Mesendoderm (in vitro differentiated cells): ENCODE data around the gene MAIP1. TPM values are rescaled to one million over a fixed set of nuclear protein-coding genes. Genes with fewer than 3 reads are reported as not detected.
A peak's percentile ranks its signal among the peaks of the same experiment; 100 is the strongest.

Experiments used
- DNase-seq: peaks from one replicate; pipeline ENCODE4 v3.0.0; 2013
- H2AK5ac ChIP-seq: 2 replicates; pipeline ENCODE4 v1.6.1; 2013; ENCODE audit warnings: low read length, inconsistent platforms
- H2BK120ac ChIP-seq: 2 replicates; pipeline ENCODE4 v1.6.1; 2013; ENCODE audit warnings: low read depth, mild to moderate bottlenecking, low read length, moderate library complexity, mixed read lengths
- H2BK15ac ChIP-seq: replicated peaks from 2 replicates; pipeline ENCODE4 v1.6.1; 2013; ENCODE audit warnings: low read depth, mild to moderate bottlenecking, moderate library complexity
- H2BK5ac ChIP-seq: 2 replicates; pipeline ENCODE4 v1.6.1; 2013; ENCODE audit warnings: low read length, inconsistent platforms
- H3K18ac ChIP-seq: 2 replicates; pipeline ENCODE4 v1.6.1; 2013; ENCODE audit warnings: mild to moderate bottlenecking, low read length, mixed read lengths
- H3K23ac ChIP-seq: one replicate; pipeline ENCODE4 v1.6.1; 2013; ENCODE audit warnings: low read length
- H3K27ac ChIP-seq: 2 replicates; pipeline ENCODE4 v1.5.1; 2013; ENCODE audit warnings: low read depth, mild to moderate bottlenecking, inconsistent platforms, low read length, moderate library complexity
- H3K27me3 ChIP-seq: 2 replicates; pipeline ENCODE4 v1.6.1; 2013; ENCODE audit warnings: low read length, control low read depth, mild to moderate bottlenecking, inconsistent platforms; ENCODE audit not compliant: insufficient read depth, poor library complexity
- H3K36me3 ChIP-seq: 2 replicates; pipeline ENCODE4 v1.6.1; 2013; ENCODE audit warnings: low read length, inconsistent platforms; ENCODE audit not compliant: control insufficient read depth, insufficient read depth
- H3K4ac ChIP-seq: one replicate; pipeline ENCODE4 v1.6.1; 2013; ENCODE audit warnings: low read depth, mild to moderate bottlenecking, low read length, moderate library complexity
- H3K4me1 ChIP-seq: 2 replicates; pipeline ENCODE4 v1.6.1; 2013; ENCODE audit warnings: low read depth, low read length, inconsistent platforms; ENCODE audit not compliant: control insufficient read depth
- H3K4me2 ChIP-seq: 2 replicates; pipeline ENCODE4 v1.6.1; 2013; ENCODE audit warnings: low read length
- H3K4me3 ChIP-seq: 2 replicates; pipeline ENCODE4 v1.5.1; 2013; ENCODE audit warnings: mild to moderate bottlenecking, low read length
- H3K56ac ChIP-seq: one replicate; pipeline ENCODE4 v1.6.1; 2013; ENCODE audit warnings: low read length
- H3K79me1 ChIP-seq: 2 replicates; pipeline ENCODE4 v1.6.1; 2013; ENCODE audit warnings: low read length, inconsistent platforms
- H3K79me2 ChIP-seq: 2 replicates; pipeline ENCODE4 v1.6.1; 2013; ENCODE audit warnings: mild to moderate bottlenecking, low read length; ENCODE audit not compliant: control insufficient read depth, insufficient read depth
- H3K9ac ChIP-seq: 2 replicates; pipeline ENCODE4 v1.6.1; 2013; ENCODE audit warnings: low read length, inconsistent platforms
- H4K5ac ChIP-seq: one replicate; pipeline ENCODE4 v1.6.1; 2013; ENCODE audit warnings: low read length
- H4K8ac ChIP-seq: one replicate; pipeline ENCODE4 v1.6.1; 2013; ENCODE audit warnings: low read depth, mild to moderate bottlenecking, control low read depth, low read length, moderate library complexity
- WGBS: extraction: QIAGEN DNeasy Blood & Tissue Kit; methylation state at CpG from one replicate; pipeline ENCODE4 v1.1.7; 2013; ENCODE audit warnings: low lambda C conversion rate, missing lambda C conversion rate; ENCODE audit not compliant: insufficient coverage; ENCODE audit errors: extremely low coverage; 5-methylcytosine and 5-hydroxymethylcytosine counted together
- polyA plus RNA-seq, 2 experiments: library from polyadenylated mRNA; stranded (reverse); fragments of 200-250 nt; gene quantifications; one replicate each; pipeline ENCODE4 v1.2.3, GENCODE V29; 2013

MAIP1 gene
- polyA plus RNA-seq (2013, experiment 1 of 2) = 24.8 TPM
- polyA plus RNA-seq (2013, experiment 2 of 2) = 24.9 TPM

DNA sequence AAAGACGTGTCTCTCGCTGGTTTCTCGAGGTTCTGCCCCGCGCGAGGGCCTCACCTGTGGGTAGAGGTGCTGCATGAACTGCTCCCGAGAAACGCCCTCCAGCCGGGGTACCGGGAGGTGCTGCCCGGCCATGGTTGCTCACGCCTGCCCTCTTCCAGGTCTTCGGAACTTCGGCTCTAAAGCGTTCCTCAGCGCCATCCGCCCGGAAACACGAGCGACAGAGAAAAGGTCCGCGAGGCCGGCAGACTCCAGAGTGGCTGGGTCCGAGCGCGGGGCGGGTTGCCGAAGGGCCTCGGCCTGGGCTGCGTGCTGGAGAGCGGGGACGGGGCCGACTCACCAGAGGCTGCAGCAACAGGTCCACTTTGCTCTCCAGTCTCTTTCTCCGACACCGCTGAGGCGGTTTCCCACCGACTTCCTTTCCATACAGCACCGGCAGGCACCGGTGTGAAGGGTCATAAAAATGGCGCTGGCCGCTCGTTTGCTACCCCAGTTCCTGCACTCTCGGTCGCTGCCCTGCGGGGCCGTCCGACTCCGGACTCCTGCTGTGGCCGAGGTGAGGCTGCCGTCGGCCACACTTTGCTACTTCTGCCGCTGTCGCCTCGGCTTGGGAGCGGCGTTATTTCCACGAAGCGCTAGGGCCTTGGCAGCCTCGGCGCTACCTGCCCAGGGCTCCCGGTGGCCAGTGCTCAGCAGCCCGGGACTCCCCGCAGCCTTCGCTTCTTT lies at the start of gene MAIP1, which contains the start of gene TYW5:
Gene MAIP1, plus strand, starts transcription at position 244 of the 723 bp plus-strand sequence. Its CDS starts 217 bp downstream, at position 461.
Gene TYW5, minus strand, starts transcription at position 153 of the 723 bp plus-strand sequence. Its CDS starts 21 bp downstream, at position 132.
- Histone ChIP-seq H3K27ac (peak within 1 kb of the TSS; percentile 97), H3K27me3 (no peaks in the 10 kb centered on the region), H3K4me3 (peak within 1 kb of the TSS; percentile 91), H3K23ac (no peak within 1 kb of the TSS), H2BK120ac (no peak within 1 kb of the TSS), H2BK15ac (no peak within 1 kb of the TSS), H3K56ac (peak within 1 kb of the TSS; percentile 99), H3K79me1 (peaks cover 8% of the 10 kb centered on the region), H4K5ac (peak within 1 kb of the TSS; percentile 90), H3K18ac (peak within 1 kb of the TSS; percentile 77), H3K79me2 (peaks cover 36% of the 10 kb centered on the region), H3K36me3 (no peaks in the 10 kb centered on the region), H3K4me2 (peak within 1 kb of the TSS; percentile 88), H3K4ac (peak within 1 kb of the TSS; percentile 89), H3K4me1 (no peaks in the 10 kb centered on the region), H4K8ac (peak within 1 kb of the TSS; percentile 42), H2AK5ac (no peak within 1 kb of the TSS), H2BK5ac (peak within 1 kb of the TSS; percentile 79), H3K9ac (peak within 1 kb of the TSS; percentile 96)
- WGBS = no CpG with 5 or more reads among the region's 64 CpGs
- peak; percentile 93 for DNase-seq

DNA sequence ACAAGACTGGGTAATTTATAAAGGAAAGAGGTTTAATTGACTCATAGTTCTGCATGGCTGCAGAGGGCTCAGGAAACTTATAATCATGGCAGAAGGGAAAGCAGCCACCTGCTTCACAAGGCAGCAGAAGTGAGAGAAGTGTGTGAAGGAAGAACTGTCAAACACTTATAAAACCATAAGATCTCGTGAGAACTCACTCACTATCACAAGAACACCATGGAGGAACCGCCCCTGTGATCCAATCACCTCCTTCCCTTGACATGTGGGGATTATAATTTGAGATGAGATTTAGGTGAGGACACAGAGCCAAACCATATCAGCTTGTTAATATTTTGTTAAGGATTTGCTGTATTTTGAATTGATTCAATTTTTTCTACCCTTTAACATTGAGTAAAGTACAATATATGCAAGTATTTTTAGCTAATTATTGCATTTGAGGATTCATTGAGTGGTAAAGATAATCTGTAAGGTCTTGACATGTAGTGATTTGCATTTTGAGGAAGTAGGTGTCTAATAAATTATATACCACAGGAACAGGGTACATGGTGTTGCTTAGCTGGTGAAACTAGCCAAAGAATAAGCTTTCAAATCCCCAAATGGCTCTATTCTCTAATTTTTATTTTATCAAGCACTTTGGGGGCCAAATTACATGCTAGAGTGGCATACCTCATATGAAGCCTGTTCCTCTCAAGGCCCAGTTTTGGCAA lies 48.2 kb upstream of the MAIP1 start:
- H3K4me3 ChIP-seq = no peak overlapping the region
- no peak overlapping the region for H3K4me2 ChIP-seq
- H2BK15ac ChIP-seq = no peak overlapping the region
- H3K27me3 ChIP-seq = no peaks in the 10 kb centered on the region
- H3K4me1 ChIP-seq = no peaks in the 10 kb centered on the region
- no peak overlapping the region for H3K27ac ChIP-seq
- H3K9ac ChIP-seq = no peak overlapping the region
- no peak overlapping the region for H2BK5ac ChIP-seq
- H4K8ac ChIP-seq = no peak overlapping the region
- no peak overlapping the region for H3K18ac ChIP-seq
- no peaks in the 10 kb centered on the region for H3K79me1 ChIP-seq
- no peak overlapping the region for H3K4ac ChIP-seq
- H4K5ac ChIP-seq = no peak overlapping the region
- DNase-seq = no peak
- no peak overlapping the region for H3K56ac ChIP-seq
- no peak overlapping the region for H2AK5ac ChIP-seq
- no peak overlapping the region for H3K23ac ChIP-seq
- H3K79me2 ChIP-seq = peaks cover 8% of the 10 kb centered on the region
- WGBS = no CpG with 5 or more reads among the region's 2 CpGs
- H2BK120ac ChIP-seq = no peak overlapping the region
- no peaks in the 10 kb centered on the region for H3K36me3 ChIP-seq

GRCh38 chr2:199910338-199911051 lies 44.9 kb upstream of the MAIP1 start:
- peak overlapping the region; percentile 100 for H4K5ac ChIP-seq
- no peak for DNase-seq
- H3K4me2 ChIP-seq = peak overlapping the region; percentile 59
- no peak overlapping the region for H3K4ac ChIP-seq
- H3K56ac ChIP-seq = peak overlapping the region; percentile 73
- H3K27ac ChIP-seq = no peak overlapping the region
- peak overlapping the region; percentile 49 for H3K4me3 ChIP-seq
- H2BK15ac ChIP-seq = no peak overlapping the region
- no peak overlapping the region for H3K18ac ChIP-seq
- H3K79me1 ChIP-seq = no peaks in the 10 kb centered on the region
- no peaks in the 10 kb centered on the region for H3K36me3 ChIP-seq
- H3K27me3 ChIP-seq = no peaks in the 10 kb centered on the region
- H3K9ac ChIP-seq = peak overlapping the region; percentile 77
- no peak overlapping the region for H2AK5ac ChIP-seq
- H2BK5ac ChIP-seq = no peak overlapping the region
- H2BK120ac ChIP-seq = no peak overlapping the region
- H3K4me1 ChIP-seq = no peaks in the 10 kb centered on the region
- WGBS = no CpG with 5 or more reads among the region's 18 CpGs
- no peak overlapping the region for H3K23ac ChIP-seq
- H3K79me2 ChIP-seq = peaks cover 32% of the 10 kb centered on the region
- peak overlapping the region; percentile 78 for H4K8ac ChIP-seq

DNA sequence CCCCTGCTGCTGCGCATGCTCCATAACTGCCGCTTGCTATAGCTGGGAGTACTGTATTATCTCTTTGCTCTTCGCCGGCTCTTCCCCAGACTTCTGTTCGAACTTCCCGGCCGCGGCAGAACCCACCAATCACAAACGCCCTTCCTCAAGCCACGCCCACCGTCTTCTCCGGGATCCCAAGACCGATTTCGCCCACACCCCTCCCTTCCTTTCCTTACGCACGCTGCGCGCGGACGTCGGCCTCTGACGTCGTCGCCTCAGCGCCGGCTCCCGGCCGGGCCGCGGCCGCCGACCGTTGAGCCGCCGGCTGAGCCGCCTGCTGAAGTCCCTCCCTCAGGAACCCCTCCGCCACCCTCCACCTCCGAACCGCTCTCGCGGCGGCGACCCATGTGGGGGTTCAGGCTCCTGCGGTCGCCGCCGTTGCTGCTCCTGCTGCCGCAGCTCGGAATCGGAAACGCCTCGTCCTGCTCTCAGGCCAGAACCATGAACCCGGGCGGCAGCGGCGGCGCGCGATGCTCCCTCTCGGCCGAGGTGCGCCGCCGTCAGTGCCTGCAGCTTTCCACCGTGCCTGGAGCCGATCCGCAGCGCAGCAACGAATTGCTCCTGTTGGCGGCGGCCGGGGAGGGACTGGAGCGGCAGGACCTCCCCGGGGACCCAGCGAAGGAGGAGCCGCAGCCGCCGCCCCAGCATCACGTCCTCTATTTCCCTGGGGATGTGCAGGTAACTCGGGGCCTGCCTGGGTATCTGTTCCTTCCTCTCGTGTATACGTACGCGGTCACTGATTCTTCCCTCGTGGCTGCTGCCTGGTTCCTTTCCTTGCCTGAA lies 44.1 kb upstream of the MAIP1 start, which contains the start of gene C2orf69:
Gene C2orf69, plus strand, starts transcription at position 242 of the 825 bp plus-strand sequence. Its CDS starts 146 bp downstream, at position 388.
- peak within 1 kb of the TSS; percentile 55 for H2BK5ac ChIP-seq
- peak within 1 kb of the TSS; percentile 59 for H3K4me2 ChIP-seq
- H3K56ac ChIP-seq = peak within 1 kb of the TSS; percentile 96
- H3K23ac ChIP-seq = no peak within 1 kb of the TSS
- no peak within 1 kb of the TSS for H2BK120ac ChIP-seq
- peak within 1 kb of the TSS; percentile 100 for H4K5ac ChIP-seq
- peak within 1 kb of the TSS; percentile 91 for H3K18ac ChIP-seq
- H3K9ac ChIP-seq = peak within 1 kb of the TSS; percentile 95
- no peaks in the 10 kb centered on the region for H3K27me3 ChIP-seq
- peak within 1 kb of the TSS; percentile 93 for H3K4me3 ChIP-seq
- WGBS = no CpG with 5 or more reads among the region's 85 CpGs
- no peaks in the 10 kb centered on the region for H3K4me1 ChIP-seq
- peak; percentile 99 for DNase-seq
- peak within 1 kb of the TSS; percentile 95 for H3K27ac ChIP-seq
- H2BK15ac ChIP-seq = no peak within 1 kb of the TSS
- H3K36me3 ChIP-seq = no peaks in the 10 kb centered on the region
- no peak within 1 kb of the TSS for H2AK5ac ChIP-seq
- no peaks in the 10 kb centered on the region for H3K79me1 ChIP-seq
- peak within 1 kb of the TSS; percentile 25 for H3K4ac ChIP-seq
- peak within 1 kb of the TSS; percentile 78 for H4K8ac ChIP-seq
- peaks cover 37% of the 10 kb centered on the region for H3K79me2 ChIP-seq

DNA sequence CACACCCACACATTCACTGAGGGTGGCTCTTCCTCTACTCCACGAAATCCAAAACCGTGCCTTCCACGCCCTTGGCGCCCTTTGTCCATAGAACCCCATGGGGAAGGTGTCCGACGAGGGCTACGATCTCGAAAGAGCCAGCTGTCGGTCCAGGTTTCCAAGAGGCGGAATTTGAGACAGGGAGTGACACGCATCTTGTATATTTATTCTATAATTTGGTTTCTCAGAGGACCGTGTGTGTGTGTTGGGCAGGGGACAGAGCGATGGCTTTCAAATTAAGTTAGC lies 43.6 kb upstream of the MAIP1 start:
- peaks cover 1% of the 10 kb centered on the region for H3K79me1 ChIP-seq
- H3K4ac ChIP-seq = no peak overlapping the region
- no peak overlapping the region for H2AK5ac ChIP-seq
- H3K23ac ChIP-seq = no peak overlapping the region
- peak overlapping the region; percentile 95 for H3K9ac ChIP-seq
- no peak overlapping the region for H3K18ac ChIP-seq
- WGBS = no CpG with 5 or more reads among the region's 13 CpGs
- H2BK5ac ChIP-seq = peak overlapping the region; percentile 11
- peaks cover 43% of the 10 kb centered on the region for H3K79me2 ChIP-seq
- H2BK15ac ChIP-seq = no peak overlapping the region
- H3K27ac ChIP-seq = peak overlapping the region; percentile 95
- no peak overlapping the region for H4K5ac ChIP-seq
- no peaks in the 10 kb centered on the region for H3K27me3 ChIP-seq
- no peak for DNase-seq
- H3K56ac ChIP-seq = peak overlapping the region; percentile 96
- H3K36me3 ChIP-seq = no peaks in the 10 kb centered on the region
- no peak overlapping the region for H2BK120ac ChIP-seq
- peak overlapping the region; percentile 93 for H3K4me3 ChIP-seq
- H3K4me1 ChIP-seq = no peaks in the 10 kb centered on the region
- no peak overlapping the region for H4K8ac ChIP-seq
- H3K4me2 ChIP-seq = peak overlapping the region; percentile 51
